Sigmoid colon (tissue), 7 donors: ENCODE data around the gene HSPA13. TPM values are rescaled to one million over a fixed set of nuclear protein-coding genes. Genes with fewer than 3 reads are reported as not detected.

Source experiments
- DNase-seq: peaks from one replicate; pipeline ENCODE4 v3.0.0-alpha.2; 2019
- H3K27ac ChIP-seq, 4 donors: fragments of 200-600 bp; sonication (generic); one replicate each; pipeline ENCODE4 v1.5.1; 2016 to 2019; ENCODE audit warnings: mild to moderate bottlenecking in 1 of 4
- H3K27me3 ChIP-seq, 3 donors: fragments of 200-600 bp; sonication (generic); one replicate each; pipeline ENCODE4 v1.5.1; 2019; ENCODE audit warnings: mild to moderate bottlenecking in 1 of 3
- H3K36me3 ChIP-seq, 4 donors: fragments of 200-600 bp; sonication (generic); one replicate each; pipeline ENCODE4 v1.5.1; 2016 to 2019
- H3K4me1 ChIP-seq, 4 donors: fragments of 200-600 bp; sonication (generic); one replicate each; pipeline ENCODE4 v1.5.1; 2017 to 2019
- H3K4me3 ChIP-seq, 4 donors: fragments of 200-600 bp; sonication (generic); one replicate each; pipeline ENCODE4 v1.5.1; 2017 to 2019; ENCODE audit warnings: mild to moderate bottlenecking in 2 of 4, moderate library complexity in 1 of 4
- H3K9me3 ChIP-seq, 4 donors: fragments of 200-600 bp in 3 of 4; sonication (generic) in 3 of 4; one replicate each; pipeline versions ENCODE4 v1.5.1 to v1.6.1; 2013 to 2019
- CTCF ChIP-seq, 4 experiments: fragments of 450-650 bp in 3 of 4; fragments of 200-600 bp in 1 of 4; IDR thresholded peaks; one replicate each; pipeline ENCODE4 v1.5.1; 2016 to 2019; ENCODE audit warnings: antibody characterized with exemption in 4 of 4, mild to moderate bottlenecking in 3 of 4, moderate library complexity in 2 of 4
- EP300 ChIP-seq, 4 donors: sonication (generic); formaldehyde crosslinking; IDR thresholded peaks; one replicate each; pipeline ENCODE4 v1.6.1; 2017; ENCODE audit warnings: antibody characterized with exemption in 4 of 4
- POLR2A ChIP-seq, 2 donors: fragments of 450-650 bp; IDR thresholded peaks; one replicate each; pipeline ENCODE4 v1.6.1; 2016; ENCODE audit warnings: antibody characterized with exemption in 2 of 2, mild to moderate bottlenecking in 2 of 2, moderate library complexity in 2 of 2
- POLR2AphosphoS5 ChIP-seq, 4 donors: sonication (generic); formaldehyde crosslinking; IDR thresholded peaks; one replicate each; pipeline ENCODE4 v1.6.1; 2017; ENCODE audit warnings: antibody characterized with exemption in 4 of 4
- WGBS, 2 donors: extraction: QIAGEN DNeasy Blood & Tissue Kit; methylation state at CpG; one replicate each; pipeline ENCODE4 v1.1.7; 2013; 5-methylcytosine and 5-hydroxymethylcytosine counted together
- intact Hi-C: fragments of 100-400 bp; cut with DNase I; formaldehyde crosslinking; loops from one replicate; pipeline ENCODE4 v1.15.1; 2023
- polyA plus RNA-seq, 3 donors: library from polyadenylated mRNA; stranded (reverse); fragments of 200-250 nt; gene quantifications; one replicate each; pipeline ENCODE4 v1.2.3, GENCODE V29; 2013
- total RNA-seq, 4 donors: library from RNA; depleted of rRNA; stranded (reverse); fragments of >200 nt; gene quantifications; one replicate each; pipeline ENCODE4 v1.1.0, GENCODE V29; 2016
- donor health status: healthy with polysubstance abuse.
- donor health status: Bipolar disorder and iron deficiency.
- donor health status: healthy.

HSPA13 gene
- total RNA-seq (10 to 100 TPM; 15.2 to 23.2 (median 15.8) TPM), polyA plus RNA-seq (1 to 10 TPM; 1.8 to 7.8 (median 5.1) TPM)

GRCh38 chr21:14382835-14383595 is at the start of gene HSPA13:
Gene HSPA13, minus strand, starts transcription at chr21:14383146. Its CDS starts 27 bp downstream, at chr21:14383119.
- 0% methylated on average over 46 of the region's 46 CpGs for WGBS, 2 donors
- Histone ChIP-seq H3K4me1 (peaks cover 0 to 29% (median 17%) of the 10 kb centered on the region in 4 donors), H3K4me3 (peak within 1 kb of the TSS; percentile 62 to 88 (median 80)), H3K27me3 (no peaks in the 10 kb centered on the region), H3K9me3 (no peaks in the 10 kb centered on the region), H3K36me3 (peaks cover 0 to 4% (median under 1%) of the 10 kb centered on the region in 4 donors), H3K27ac (peak within 1 kb of the TSS; percentile 90 to 95 (median 92))
- DNase-seq = peak; percentile 100
- intact Hi-C loops = loop anchor here (2.0 to 10.0 kb wide), 2 partner anchors 682 to 1352 kb away; partner anchors contain the start of gene NRIP1
- TF ChIP-seq CTCF (IDR thresholded peaks at IDR 0.05) = no peak
- peak; percentile 50 to 61 for TF ChIP-seq POLR2A (IDR thresholded peaks at IDR 0.05)
- peak in 1 of 4 donors; percentile 28 for TF ChIP-seq EP300 (IDR thresholded peaks at IDR 0.05)
- TF ChIP-seq POLR2AphosphoS5 (IDR thresholded peaks at IDR 0.05) = peak; percentile 79 to 87 (median 80)

- Histone ChIP-seq H3K36me3 (no peaks in the 10 kb centered on the region), H3K27me3 (no peaks in the 10 kb centered on the region), H3K4me3 (no peak overlapping the region), H3K27ac (no peak overlapping the region), H3K9me3 (peaks cover 5 to 28% (median 12%) of the 10 kb centered on the region in 4 donors), H3K4me1 (no peaks in the 10 kb centered on the region)
- intact Hi-C loops = no loop called here
- WGBS, 2 donors = 89 to 90% methylated on average over 2 of the region's 2 CpGs
- TF ChIP-seq POLR2AphosphoS5 (IDR thresholded peaks at IDR 0.05) (no peak), CTCF (IDR thresholded peaks at IDR 0.05) (no peak), POLR2A (IDR thresholded peaks at IDR 0.05) (no peak), EP300 (IDR thresholded peaks at IDR 0.05) (no peak)
- DNase-seq = no peak
These were observed 36.0 kb upstream of the HSPA13 start for GRCh38 chr21:14418920-14419319.

GRCh38 chr21:14414932-14415508 is 32.1 kb upstream of the HSPA13 start:
- Histone ChIP-seq H3K27me3 (no peaks in the 10 kb centered on the region), H3K4me1 (no peaks in the 10 kb centered on the region), H3K9me3 (peaks cover 5 to 20% (median 9%) of the 10 kb centered on the region in 4 donors), H3K36me3 (no peaks in the 10 kb centered on the region), H3K4me3 (no peak overlapping the region), H3K27ac (no peak overlapping the region)
- no peak for DNase-seq
- WGBS, 2 donors = 79 to 96% methylated on average over 2 of the region's 2 CpGs
- intact Hi-C loops = no loop called here
- TF ChIP-seq POLR2AphosphoS5 (IDR thresholded peaks at IDR 0.05) = no peak
- no peak for TF ChIP-seq EP300 (IDR thresholded peaks at IDR 0.05)
- TF ChIP-seq CTCF (IDR thresholded peaks at IDR 0.05) = no peak
- TF ChIP-seq POLR2A (IDR thresholded peaks at IDR 0.05) = no peak

GRCh38 chr21:14405962-14406361 is 23.0 kb upstream of the HSPA13 start:
- intact Hi-C loops = loop anchor here (10.0 kb wide), 1 partner anchor 1189 kb away; no protein-coding TSS in a partner anchor
- WGBS, 2 donors = 33 to 35% methylated on average over 2 of the region's 2 CpGs

More at GRCh38 chr21:14405962-14406361, 23.0 kb upstream of the HSPA13 start:
- no peak overlapping the region for H3K4me3 ChIP-seq
- no peaks in the 10 kb centered on the region for H3K4me1 ChIP-seq
- no peak for TF ChIP-seq CTCF (IDR thresholded peaks at IDR 0.05)
- no peak for TF ChIP-seq POLR2A (IDR thresholded peaks at IDR 0.05)
- no peaks in the 10 kb centered on the region for H3K36me3 ChIP-seq
- H3K27me3 ChIP-seq = no peaks in the 10 kb centered on the region
- DNase-seq = no peak
- H3K9me3 ChIP-seq = no peaks in the 10 kb centered on the region
- no peak overlapping the region for H3K27ac ChIP-seq
